Right cardiac atrium (tissue), 5 donors: ENCODE data around the gene DTD1. TPM values are rescaled to one million over a fixed set of nuclear protein-coding genes. Genes with fewer than 3 reads are reported as not detected.

ENCODE experiments used
- ATAC-seq, 2 donors: fragments of 200-7000 bp; cut with Tn5 transposase; one replicate each; pipeline versions ENCODE4 v1.8.0 to v1.9.1; 2020; ENCODE audit warnings: moderate library complexity in 2 of 2, mild to moderate bottlenecking in 1 of 2
- DNase-seq, 3 donors: peaks; one replicate each; pipeline ENCODE4 v3.0.0-alpha.2; 2020
- H3K27ac ChIP-seq: one replicate; pipeline ENCODE4 v1.5.1; 2013; ENCODE audit warnings: mild to moderate bottlenecking, low read length, control low read depth, moderate library complexity
- H3K27me3 ChIP-seq: one replicate; pipeline ENCODE4 v1.6.1; 2013; ENCODE audit not compliant: control insufficient read depth, insufficient read depth
- H3K4me1 ChIP-seq: one replicate; pipeline ENCODE4 v1.6.1; 2013; ENCODE audit warnings: low read length; ENCODE audit not compliant: control insufficient read depth, insufficient read depth
- H3K4me3 ChIP-seq: one replicate; pipeline ENCODE4 v1.5.1; 2013; ENCODE audit warnings: low read length, control low read depth
- H3K9me3 ChIP-seq: one replicate; pipeline ENCODE4 v1.6.1; 2013; ENCODE audit warnings: low read length; ENCODE audit not compliant: control insufficient read depth
- WGBS: extraction: QIAGEN DNeasy Blood & Tissue Kit; methylation state at CpG from one replicate; pipeline ENCODE4 v1.1.7; 2013; 5-methylcytosine and 5-hydroxymethylcytosine counted together
- intact Hi-C, 4 donors: fragments of 100-400 bp; cut with DNase I; formaldehyde crosslinking; loops; one replicate each; pipeline versions ENCODE4 v1.11.0 to v1.14.0; 2022 to 2023
- polyA plus RNA-seq: library from polyadenylated mRNA; stranded (reverse); fragments of 200-250 nt; gene quantifications from one replicate; pipeline ENCODE4 v1.2.3, GENCODE V29; 2013
- total RNA-seq, 4 donors: library from RNA; stranded (reverse); fragmentation: NEBNext Ultra II Directional; extraction: Animal tissue kit (Norgen Biotek cat#: 25700); gene quantifications; one replicate each; pipeline ENCODE4 v1.2.1, GENCODE V29; 2021
- donor health status: healthy with polysubstance abuse.
- donor health status: DM: no; HTN: yes; CAD: no.
- donor health status: DM: no; HTN: no; CAD: no.
- donor health status: DM: no; HTN: yes; CAD: no; lungs with severe emphysema.
- donor health status: DM: yes; HTN: yes; CAD: no.

Gene DTD1
- total and polyA plus RNA-seq, 5 donors, result 10.5 to 17.8 (median 11.5) TPM

- Histone ChIP-seq H3K27me3 (no peaks in the 10 kb centered on the region), H3K27ac (no peak overlapping the region), H3K4me1 (no peaks in the 10 kb centered on the region), H3K4me3 (no peak overlapping the region), H3K9me3 (no peaks in the 10 kb centered on the region)
- intact Hi-C loops, result loop anchor here in 1 of 4 donors (5.0 kb wide), 1 partner anchor 935 kb away; no protein-coding TSS in a partner anchor
- no peak for DNase-seq
- no peak for ATAC-seq
- WGBS, result 88% methylated on average over 1 of the region's 1 CpG
Observed at GRCh38 chr20:18712131-18712530, 124.3 kb downstream of the DTD1 start.

- ATAC-seq (no peak), DNase-seq (no peak)
- 64% methylated on average over 3 of the region's 3 CpGs for WGBS
- Histone ChIP-seq H3K9me3 (no peaks in the 10 kb centered on the region), H3K27ac (no peak overlapping the region), H3K4me3 (no peak overlapping the region), H3K27me3 (no peaks in the 10 kb centered on the region), H3K4me1 (no peaks in the 10 kb centered on the region)
- intact Hi-C loops, result loop anchor here in 1 of 4 donors (5.0 kb wide), 1 partner anchor 934 kb away; no protein-coding TSS in a partner anchor
Observed at GRCh38 chr20:18712882-18713281, 125.0 kb downstream of the DTD1 start.

GRCh38 chr20:18715564-18715963, 127.7 kb downstream of the DTD1 start:
- no peaks in the 10 kb centered on the region for H3K4me1 ChIP-seq
- no peak overlapping the region for H3K27ac ChIP-seq
- intact Hi-C loops, result no loop called here
- no peak for ATAC-seq
- no peak overlapping the region for H3K4me3 ChIP-seq
- H3K9me3 ChIP-seq, result no peaks in the 10 kb centered on the region
- DNase-seq, result no peak
- 78% methylated on average over 3 of the region's 3 CpGs for WGBS
- no peaks in the 10 kb centered on the region for H3K27me3 ChIP-seq

GRCh38 chr20:18717062-18717461, 129.2 kb downstream of the DTD1 start:
- WGBS, result 92% methylated on average over 1 of the region's 1 CpG
- ATAC-seq, result no peak

GRCh38 chr20:18718129-18718528, 130.3 kb downstream of the DTD1 start:
- ATAC-seq, result no peak
- no peaks in the 10 kb centered on the region for H3K27me3 ChIP-seq
- H3K4me3 ChIP-seq, result no peak overlapping the region
- H3K4me1 ChIP-seq, result no peaks in the 10 kb centered on the region
- DNase-seq, result no peak
- H3K9me3 ChIP-seq, result no peaks in the 10 kb centered on the region
- WGBS, result 72% methylated on average over 3 of the region's 3 CpGs
- no peak overlapping the region for H3K27ac ChIP-seq
- intact Hi-C loops, result no loop called here

More at GRCh38 chr20:18717062-18717461, 129.2 kb downstream of the DTD1 start:
- Histone ChIP-seq H3K27me3 (no peaks in the 10 kb centered on the region), H3K27ac (no peak overlapping the region), H3K4me3 (no peak overlapping the region), H3K4me1 (no peaks in the 10 kb centered on the region), H3K9me3 (no peaks in the 10 kb centered on the region)
- intact Hi-C loops, result no loop called here
- no peak for DNase-seq

GRCh38 chr20:18719426-18719825, 131.6 kb downstream of the DTD1 start:
- WGBS, result 90% methylated on average over 3 of the region's 3 CpGs
- no peaks in the 10 kb centered on the region for H3K9me3 ChIP-seq
- H3K4me1 ChIP-seq, result no peaks in the 10 kb centered on the region
- ATAC-seq (no peak), DNase-seq (no peak)
- H3K4me3 ChIP-seq, result no peak overlapping the region
- no peak overlapping the region for H3K27ac ChIP-seq
- intact Hi-C loops, result no loop called here
- H3K27me3 ChIP-seq, result no peaks in the 10 kb centered on the region

GRCh38 chr20:18721551-18722115, 133.8 kb downstream of the DTD1 start:
- intact Hi-C loops, result no loop called here
- DNase-seq (no peak), ATAC-seq (peak in 1 of 2 donors; percentile 43)
- no peak overlapping the region for H3K4me3 ChIP-seq
- no peaks in the 10 kb centered on the region for H3K9me3 ChIP-seq
- H3K4me1 ChIP-seq, result no peaks in the 10 kb centered on the region
- no peaks in the 10 kb centered on the region for H3K27me3 ChIP-seq
- H3K27ac ChIP-seq, result no peak overlapping the region
- 68% methylated on average over 9 of the region's 9 CpGs for WGBS

- H3K9me3 ChIP-seq, result no peaks in the 10 kb centered on the region
- intact Hi-C loops, result no loop called here
- no peak overlapping the region for H3K27ac ChIP-seq
- no peaks in the 10 kb centered on the region for H3K27me3 ChIP-seq
- no peaks in the 10 kb centered on the region for H3K4me1 ChIP-seq
- WGBS, result 85% methylated on average over 1 of the region's 1 CpG
- DNase-seq, result no peak
- ATAC-seq, result no peak
- no peak overlapping the region for H3K4me3 ChIP-seq
Observed at GRCh38 chr20:18722371-18722770, 134.5 kb downstream of the DTD1 start.

- H3K4me1 ChIP-seq, result peaks cover 5% of the 10 kb centered on the region
- intact Hi-C loops, result no loop called here
- no peak overlapping the region for H3K4me3 ChIP-seq
- H3K9me3 ChIP-seq, result no peaks in the 10 kb centered on the region
- no peaks in the 10 kb centered on the region for H3K27me3 ChIP-seq
- no peak for DNase-seq
- no peak overlapping the region for H3K27ac ChIP-seq
- 89% methylated on average over 3 of the region's 3 CpGs for WGBS
- ATAC-seq, result no peak
Observed at GRCh38 chr20:18724077-18724476, 136.2 kb downstream of the DTD1 start.

- WGBS, result 80% methylated on average over 4 of the region's 4 CpGs
- Histone ChIP-seq H3K9me3 (no peaks in the 10 kb centered on the region), H3K4me1 (peaks cover 5% of the 10 kb centered on the region), H3K4me3 (no peak overlapping the region), H3K27ac (no peak overlapping the region), H3K27me3 (no peaks in the 10 kb centered on the region)
- DNase-seq, result no peak
- intact Hi-C loops, result no loop called here
- no peak for ATAC-seq
Observed at GRCh38 chr20:18724788-18725464, 137.1 kb downstream of the DTD1 start.

- DNase-seq, result no peak
- ATAC-seq, result no peak
- 87% methylated on average over 9 of the region's 9 CpGs for WGBS
- no peaks in the 10 kb centered on the region for H3K9me3 ChIP-seq
- peaks cover 5% of the 10 kb centered on the region for H3K4me1 ChIP-seq
- intact Hi-C loops, result no loop called here
- H3K27me3 ChIP-seq, result no peaks in the 10 kb centered on the region
- H3K27ac ChIP-seq, result no peak overlapping the region
- no peak overlapping the region for H3K4me3 ChIP-seq
Observed at GRCh38 chr20:18727032-18727508, 139.2 kb downstream of the DTD1 start.
